HG02938 (cell line): ENCODE results near the gene SNX7.

Experiments
- ATAC-seq: cut with Tn5 transposase; IDR thresholded peaks from one replicate; pipeline ENCODE4 v1.9.1; 2021; ENCODE audit warnings: mild to moderate bottlenecking, moderate library complexity; ENCODE audit not compliant: unreplicated experiment

SNX7 gene

GRCh38 chr1:98763488-98764150 lies 102.1 kb downstream of the SNX7 start:
- ATAC-seq = no peak

DNA sequence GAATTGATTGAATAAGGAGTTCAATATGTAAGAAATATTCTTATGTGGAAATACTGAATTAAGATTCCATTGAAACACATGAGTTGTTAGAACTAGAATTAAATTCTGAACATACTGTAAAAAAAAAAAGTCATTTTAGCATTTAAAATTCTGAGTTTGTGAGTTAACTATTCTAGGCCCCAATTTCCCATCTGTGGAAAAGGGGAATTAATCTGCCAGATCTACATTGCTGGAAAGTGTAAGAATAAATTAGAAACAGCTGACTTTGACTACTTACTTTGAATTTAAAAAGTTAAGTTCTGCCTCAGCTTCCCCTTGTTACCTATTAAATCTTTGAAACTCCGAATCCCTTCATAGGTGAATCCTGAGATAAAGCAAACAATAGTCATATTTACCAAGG lies 103.0 kb downstream of the SNX7 start:
- ATAC-seq = no peak

- peak; percentile 74 for ATAC-seq
These were observed 104.7 kb downstream of the SNX7 start for GRCh38 chr1:98766255-98766654.

DNA sequence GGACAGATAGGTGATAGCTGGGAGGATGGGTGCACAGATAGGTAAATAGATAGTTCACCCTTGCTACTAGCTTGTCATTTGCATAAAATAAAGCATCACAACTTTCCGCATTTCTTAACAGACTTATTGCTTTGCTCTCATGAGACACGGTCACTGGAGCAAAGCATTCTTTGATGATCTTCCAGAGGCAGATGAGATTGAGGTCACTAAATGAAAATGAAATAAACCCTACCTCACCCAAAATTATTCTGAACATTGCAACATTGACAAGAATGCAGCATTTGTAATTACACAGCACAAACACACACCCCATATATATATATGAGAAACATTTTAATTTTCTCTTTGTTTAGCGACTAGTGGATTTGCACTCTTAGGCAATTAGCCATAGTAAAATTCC lies 107.6 kb downstream of the SNX7 start:
- ATAC-seq = no peak

GRCh38 chr1:98781906-98782305 lies 120.4 kb downstream of the SNX7 start:
- ATAC-seq = no peak

- no peak for ATAC-seq
These were observed 122.3 kb downstream of the SNX7 start for GRCh38 chr1:98783821-98784220.

GRCh38 chr1:98791498-98791897 lies 130.0 kb downstream of the SNX7 start:
- no peak for ATAC-seq

DNA sequence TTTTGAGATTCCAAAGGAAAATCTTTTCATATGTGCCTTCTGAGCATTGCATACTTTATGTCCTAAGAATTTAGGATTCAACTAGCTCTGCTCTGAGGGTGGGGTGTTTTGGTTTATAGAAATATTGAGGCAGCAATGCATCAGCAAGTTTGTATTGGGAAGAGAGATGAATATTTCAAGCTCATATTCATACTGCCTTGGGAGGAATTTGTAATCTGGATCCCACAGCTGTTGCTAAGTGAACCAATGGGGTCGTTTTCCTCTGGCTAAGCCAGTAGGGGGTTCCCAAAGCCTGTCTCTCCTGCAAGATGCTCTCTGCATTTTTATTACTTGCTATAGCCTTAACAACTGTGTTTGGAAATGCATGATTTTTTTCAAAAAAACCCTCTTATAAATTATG lies 130.6 kb downstream of the SNX7 start:
- no peak for ATAC-seq

DNA sequence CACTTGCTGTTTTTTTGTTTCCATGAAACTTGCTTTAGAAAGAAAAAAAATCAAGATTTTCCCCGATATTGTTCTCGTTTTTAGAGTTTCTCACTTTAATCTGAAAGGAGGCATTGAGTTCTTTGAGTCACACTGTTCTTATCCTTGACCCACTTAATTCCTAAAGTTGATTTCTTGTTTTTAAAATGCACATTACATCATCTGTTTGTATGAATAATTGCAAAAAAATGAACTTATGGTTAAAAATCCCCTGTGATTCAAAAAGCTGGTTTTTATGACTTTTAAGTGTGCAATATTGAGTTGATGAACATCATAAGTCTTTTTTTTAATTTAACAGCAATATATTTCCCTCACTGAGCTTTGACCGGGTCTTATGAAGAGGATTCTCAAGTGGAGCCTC lies 131.6 kb downstream of the SNX7 start:
- ATAC-seq = no peak

GRCh38 chr1:98794196-98794886 lies 132.8 kb downstream of the SNX7 start:
- peak; percentile 98 for ATAC-seq

DNA sequence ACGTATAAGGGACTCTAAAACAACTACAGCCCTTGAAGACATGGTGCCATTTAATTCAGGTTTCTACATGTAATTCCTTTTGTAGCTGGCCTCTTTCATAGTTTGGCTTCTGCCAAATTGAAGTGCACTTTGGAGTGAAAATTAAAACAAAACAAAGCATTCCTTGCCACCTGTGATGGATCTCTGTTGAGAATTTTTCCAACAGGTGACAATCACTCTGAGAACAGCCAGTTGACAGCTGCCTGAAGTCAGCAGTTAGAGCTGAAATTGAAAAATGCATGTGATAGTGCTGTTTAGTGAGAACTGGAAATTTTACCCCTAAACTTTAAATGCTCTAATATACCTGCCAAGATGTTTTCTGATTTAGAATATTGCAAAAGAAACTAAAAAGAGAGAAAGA lies 134.5 kb downstream of the SNX7 start:
- no peak for ATAC-seq

DNA sequence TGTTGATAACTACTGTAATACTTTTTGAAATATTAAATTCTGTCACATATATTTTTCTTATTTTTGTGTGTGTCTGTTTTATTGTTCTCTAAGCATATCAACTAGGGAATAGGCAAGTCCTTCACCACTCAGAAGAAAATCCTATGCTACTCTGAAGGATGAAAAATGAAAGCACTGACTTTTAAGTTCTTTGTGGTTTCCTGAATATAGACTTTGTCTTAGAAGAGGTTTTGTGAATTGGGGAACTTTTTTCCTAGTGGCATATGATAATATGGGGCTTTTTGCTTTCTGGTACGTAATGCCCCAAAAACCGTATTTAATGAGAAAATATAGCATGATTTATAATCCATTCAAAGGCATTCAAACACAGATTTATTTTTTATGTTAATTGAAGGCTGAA lies 136.0 kb downstream of the SNX7 start:
- ATAC-seq = no peak
